Mucosa of rectum (tissue), 2 donors: ENCODE data around the gene APPBP2.

Experiments
- H3K27ac ChIP-seq, 2 donors: one replicate each; pipeline ENCODE4 v1.7.0; 2013; ENCODE audit warnings: inconsistent platforms in 2 of 2, low read depth in 2 of 2, low read length in 2 of 2
- H3K27me3 ChIP-seq, 2 donors: one replicate each; pipeline ENCODE4 v1.7.0; 2013; ENCODE audit warnings: low read length in 2 of 2; ENCODE audit not compliant: control insufficient read depth in 2 of 2, insufficient read depth in 2 of 2
- H3K36me3 ChIP-seq, 2 donors: one replicate each; pipeline ENCODE4 v1.7.0; 2013; ENCODE audit warnings: low read length in 2 of 2; ENCODE audit not compliant: control insufficient read depth in 2 of 2, insufficient read depth in 2 of 2
- H3K4me1 ChIP-seq, 2 donors: one replicate each; pipeline ENCODE4 v1.7.0; 2013; ENCODE audit warnings: low read length in 2 of 2, mild to moderate bottlenecking in 1 of 2; ENCODE audit not compliant: control insufficient read depth in 2 of 2, insufficient read depth in 2 of 2
- H3K4me3 ChIP-seq, 2 donors: one replicate each; pipeline ENCODE4 v1.7.0; 2013; ENCODE audit warnings: low read length in 2 of 2
- H3K9ac ChIP-seq, 2 donors: one replicate each; pipeline ENCODE4 v1.7.0; 2013; ENCODE audit warnings: low read length in 2 of 2, low read depth in 1 of 2, mild to moderate bottlenecking in 1 of 2
- H3K9me3 ChIP-seq, 2 donors: one replicate each; pipeline ENCODE4 v1.7.0; 2013; ENCODE audit warnings: low read length in 2 of 2; ENCODE audit not compliant: control insufficient read depth in 2 of 2
- donor health status: healthy.
- donor health status: Normal muscosa, but diverticular disease.

The APPBP2 gene

GRCh38 chr17:60525685-60526514 lies at the start of gene APPBP2:
TSS of gene APPBP2 (minus strand) at chr17:60526242. CDS start at chr17:60525931, 311 bp downstream.
- Histone ChIP-seq H3K4me3 (peak within 1 kb of the TSS; percentile 90 to 99), H3K27me3 (no peaks in the 10 kb centered on the region), H3K4me1 (peaks cover 6 to 8% of the 10 kb centered on the region in 2 donors), H3K27ac (peak within 1 kb of the TSS; percentile 99 to 100), H3K9me3 (no peaks in the 10 kb centered on the region), H3K9ac (peak within 1 kb of the TSS; percentile 94 to 98), H3K36me3 (peaks cover 0 to 2% of the 10 kb centered on the region in 2 donors)

- Histone ChIP-seq H3K9me3 (no peaks in the 10 kb centered on the region), H3K27me3 (no peaks in the 10 kb centered on the region), H3K4me1 (peaks cover 2 to 8% of the 10 kb centered on the region in 2 donors), H3K27ac (no peak overlapping the region), H3K9ac (no peak overlapping the region), H3K36me3 (no peaks in the 10 kb centered on the region), H3K4me3 (no peak overlapping the region)
Measured at GRCh38 chr17:60573236-60574051, 47.4 kb upstream of the APPBP2 start.

- Histone ChIP-seq H3K4me3 (no peak overlapping the region), H3K9ac (no peak overlapping the region), H3K36me3 (no peaks in the 10 kb centered on the region), H3K27ac (no peak overlapping the region), H3K9me3 (no peaks in the 10 kb centered on the region), H3K4me1 (no peaks in the 10 kb centered on the region), H3K27me3 (no peaks in the 10 kb centered on the region)
Measured at GRCh38 chr17:60565233-60565632, 39.2 kb upstream of the APPBP2 start.

GRCh38 chr17:60563743-60564142 lies 37.7 kb upstream of the APPBP2 start:
- H3K36me3 ChIP-seq, result no peaks in the 10 kb centered on the region
- H3K9me3 ChIP-seq, result no peaks in the 10 kb centered on the region
- H3K9ac ChIP-seq, result no peak overlapping the region

GRCh38 chr17:60562421-60562820 lies 36.4 kb upstream of the APPBP2 start:
- no peaks in the 10 kb centered on the region for H3K4me1 ChIP-seq
- no peak overlapping the region for H3K4me3 ChIP-seq
- H3K27ac ChIP-seq, result no peak overlapping the region
- H3K36me3 ChIP-seq, result no peaks in the 10 kb centered on the region
- no peaks in the 10 kb centered on the region for H3K9me3 ChIP-seq
- H3K9ac ChIP-seq, result no peak overlapping the region
- no peaks in the 10 kb centered on the region for H3K27me3 ChIP-seq

More at GRCh38 chr17:60563743-60564142, 37.7 kb upstream of the APPBP2 start:
- H3K27me3 ChIP-seq, result no peaks in the 10 kb centered on the region
- H3K4me1 ChIP-seq, result no peaks in the 10 kb centered on the region
- no peak overlapping the region for H3K4me3 ChIP-seq
- no peak overlapping the region for H3K27ac ChIP-seq

GRCh38 chr17:60560860-60561257 lies 34.8 kb upstream of the APPBP2 start:
- H3K9me3 ChIP-seq, result no peaks in the 10 kb centered on the region
- H3K36me3 ChIP-seq, result no peaks in the 10 kb centered on the region
- no peaks in the 10 kb centered on the region for H3K4me1 ChIP-seq
- no peak overlapping the region for H3K4me3 ChIP-seq
- H3K27me3 ChIP-seq, result no peaks in the 10 kb centered on the region
- H3K27ac ChIP-seq, result no peak overlapping the region
- H3K9ac ChIP-seq, result no peak overlapping the region

GRCh38 chr17:60559995-60560859 lies 34.2 kb upstream of the APPBP2 start:
- Histone ChIP-seq H3K36me3 (no peaks in the 10 kb centered on the region), H3K9me3 (no peaks in the 10 kb centered on the region), H3K4me3 (no peak overlapping the region), H3K4me1 (no peaks in the 10 kb centered on the region), H3K27me3 (no peaks in the 10 kb centered on the region), H3K9ac (no peak overlapping the region), H3K27ac (no peak overlapping the region)

GRCh38 chr17:60559659-60559994 lies 33.6 kb upstream of the APPBP2 start:
- Histone ChIP-seq H3K36me3 (no peaks in the 10 kb centered on the region), H3K4me3 (no peak overlapping the region), H3K4me1 (no peaks in the 10 kb centered on the region), H3K27ac (no peak overlapping the region), H3K9ac (no peak overlapping the region), H3K9me3 (no peaks in the 10 kb centered on the region), H3K27me3 (no peaks in the 10 kb centered on the region)

- Histone ChIP-seq H3K4me1 (no peaks in the 10 kb centered on the region), H3K9ac (no peak overlapping the region), H3K36me3 (no peaks in the 10 kb centered on the region), H3K27ac (no peak overlapping the region), H3K27me3 (no peaks in the 10 kb centered on the region), H3K4me3 (no peak overlapping the region), H3K9me3 (no peaks in the 10 kb centered on the region)
Measured at GRCh38 chr17:60557805-60558204, 31.8 kb upstream of the APPBP2 start.
